B cell (primary cell): ENCODE measurements around the gene SLC24A1. TPM values are rescaled to one million over a fixed set of nuclear protein-coding genes. Genes with fewer than 3 reads are reported as not detected.
A peak's percentile ranks its signal among the peaks of the same experiment; 100 is the strongest.

Source experiments
- ATAC-seq: fragments of 200-7000 bp; cut with Tn5 transposase; one replicate; pipeline ENCODE4 v1.10.0; 2021; ENCODE audit warnings: low read depth, mild to moderate bottlenecking, moderate number of reproducible peaks, moderate library complexity
- CTCF ChIA-PET: fragments of 350-600 bp; sonication (Branson Sonifier 250); formaldehyde crosslinking; loops from one replicate; lab custom pipeline; 2021; ENCODE audit warnings: antibody characterized with exemption, inconsistent platforms; lab: Charles Lee
- POLR2A ChIA-PET: fragments of 350-600 bp; sonication (Branson Sonifier 250); formaldehyde crosslinking; loops from one replicate; lab custom pipeline; 2021; ENCODE audit warnings: antibody characterized with exemption; lab: Charles Lee
- DNase-seq: peaks from one replicate; pipeline ENCODE4 v3.0.0; 2013
- H2AFZ ChIP-seq: 2 replicates; pipeline ENCODE4 v1.6.1; 2012; ENCODE audit warnings: mild to moderate bottlenecking, low read depth, low read length; ENCODE audit not compliant: insufficient read depth, poor library complexity, severe bottlenecking
- H3K27ac ChIP-seq, 2 donors: 1 replicate in 1 of 2; 2 replicates in 1 of 2; pipeline ENCODE4 v1.5.1; 2012 to 2013; ENCODE audit warnings: low read length in 2 of 2, mild to moderate bottlenecking in 2 of 2, moderate library complexity in 1 of 2
- H3K27me3 ChIP-seq, 4 experiments: fragments of 200-600 bp in 1 of 4; sonication (generic) in 1 of 4; replicated peaks in 1 of 4; 1 replicate in 2 of 4; 2 replicates in 2 of 4; pipeline versions ENCODE4 v1.6.1 to v1.7.0; 2013 to 2016; ENCODE audit warnings: low read length in 3 of 4, mild to moderate bottlenecking in 2 of 4, mixed read lengths in 1 of 4, moderate library complexity in 1 of 4; ENCODE audit not compliant: insufficient read depth in 4 of 4, control insufficient read depth in 3 of 4; ENCODE audit errors: control extremely low read depth in 1 of 4
- H3K36me3 ChIP-seq, 2 experiments: replicated peaks in 1 of 2; 1 replicate in 1 of 2; 2 replicates in 1 of 2; pipeline versions ENCODE4 v1.6.1 to v1.7.1; 2013; ENCODE audit warnings: low read length in 1 of 2; ENCODE audit not compliant: insufficient read depth in 2 of 2, control insufficient read depth in 1 of 2; ENCODE audit errors: control extremely low read depth in 1 of 2, extremely low read depth in 1 of 2
- H3K4me1 ChIP-seq, 2 donors: fragments of 200-600 bp in 1 of 2; sonication (generic) in 1 of 2; 1 replicate in 1 of 2; 2 replicates in 1 of 2; pipeline versions ENCODE4 v1.5.1 to v1.6.1; 2013 to 2017; ENCODE audit warnings: low read length in 2 of 2; ENCODE audit not compliant: control insufficient read depth in 2 of 2, insufficient read depth in 2 of 2
- H3K4me2 ChIP-seq: replicated peaks from 2 replicates; pipeline ENCODE3; 2012; ENCODE audit warnings: mild to moderate bottlenecking, low read depth, low read length; ENCODE audit not compliant: poor library complexity, severe bottlenecking
- H3K4me3 ChIP-seq, 5 experiments: fragments of 200-600 bp in 1 of 5; sonication (generic) in 1 of 5; 1 replicate in 3 of 5; 2 replicates in 2 of 5; pipeline versions ENCODE4 v1.5.1 to v1.7.0; 2011 to 2016; ENCODE audit warnings: low read length in 4 of 5, mild to moderate bottlenecking in 4 of 5, low read depth in 2 of 5, control low read depth in 1 of 5, moderate library complexity in 1 of 5; ENCODE audit not compliant: insufficient read depth in 1 of 5; ENCODE audit errors: control extremely low read depth in 1 of 5, extremely low read depth in 1 of 5
- H3K79me2 ChIP-seq: fragments of 200-600 bp; sonication (generic); one replicate; pipeline ENCODE4 v1.6.0; 2016; ENCODE audit warnings: low read length; ENCODE audit not compliant: control insufficient read depth, insufficient read depth
- H3K9ac ChIP-seq: fragments of 200-600 bp; sonication (generic); 2 replicates; pipeline ENCODE4 v1.6.1; 2017; ENCODE audit warnings: mild to moderate bottlenecking, low read length, moderate library complexity
- H3K9me3 ChIP-seq, 3 donors: one replicate each; pipeline versions ENCODE4 v1.6.1 to v1.7.1; 2013; ENCODE audit warnings: low read length in 2 of 3; ENCODE audit not compliant: control insufficient read depth in 2 of 3, insufficient read depth in 1 of 3; ENCODE audit errors: control extremely low read depth in 1 of 3
- H4K20me1 ChIP-seq: 2 replicates; pipeline ENCODE4 v1.6.0; 2012; ENCODE audit warnings: mild to moderate bottlenecking, low read length; ENCODE audit not compliant: insufficient read depth, control insufficient read depth, poor library complexity, severe bottlenecking
- H3K27ac Mint-ChIP-seq: one replicate; pipeline ENCODE4 v1.8.0; 2021; ENCODE audit warnings: mixed read lengths
- H3K27me3 Mint-ChIP-seq: one replicate; pipeline ENCODE4 v1.8.0; 2021; ENCODE audit warnings: mixed read lengths
- H3K4me1 Mint-ChIP-seq: one replicate; pipeline ENCODE4 v1.8.0; 2021; ENCODE audit warnings: mixed read lengths
- H3K4me3 Mint-ChIP-seq: one replicate; pipeline ENCODE4 v1.8.0; 2021; ENCODE audit warnings: mixed read lengths
- H3K9me3 Mint-ChIP-seq: one replicate; pipeline ENCODE4 v1.8.0; 2022; ENCODE audit warnings: mixed read lengths; ENCODE audit not compliant: insufficient read depth
- EZH2 ChIP-seq: IDR thresholded peaks from 2 replicates; pipeline ENCODE4 v1.6.1; 2012; ENCODE audit warnings: borderline replicate concordance, low read depth, mild to moderate bottlenecking, moderate library complexity, low read length; ENCODE audit not compliant: insufficient read depth, poor library complexity, severe bottlenecking
- WGBS: methylation state at CpG from one replicate; pipeline ENCODE4 v1.1.5; 2013; ENCODE audit warnings: missing lambda C conversion rate; ENCODE audit not compliant: insufficient coverage; 5-methylcytosine and 5-hydroxymethylcytosine counted together
- intact Hi-C: fragments of 100-400 bp; cut with micrococcal nuclease; formaldehyde crosslinking; loops from one replicate; pipeline ENCODE4 v1.10.0; 2022
- polyA plus RNA-seq: library from polyadenylated mRNA; depleted of rRNA; stranded (reverse); fragments of >200 nt; gene quantifications from 2 replicates; pipeline ENCODE4 v1.2.3, GENCODE V29; 2012
- total RNA-seq, 2 donors: library from RNA; stranded (reverse); fragments of 120-200 nt in 1 of 2; gene quantifications; 1 replicate in 1 of 2; 2 replicates in 1 of 2; pipeline versions ENCODE4 v1.2.3 to v1.2.4, GENCODE V29; 2013 to 2022
- TF ChIP-seq, protein P1 (sequence below): fragments of 200-600 bp; IDR thresholded peaks from one replicate; pipeline ENCODE4 v1.8.0; 2022; ENCODE audit warnings: antibody characterized with exemption, mild to moderate bottlenecking

The SLC24A1 gene
- total and polyA plus RNA-seq, 2 donors (not counting 1 experiment from before 2014, with no cell fraction given) = 1.7 to 6.7 TPM

DNA sequence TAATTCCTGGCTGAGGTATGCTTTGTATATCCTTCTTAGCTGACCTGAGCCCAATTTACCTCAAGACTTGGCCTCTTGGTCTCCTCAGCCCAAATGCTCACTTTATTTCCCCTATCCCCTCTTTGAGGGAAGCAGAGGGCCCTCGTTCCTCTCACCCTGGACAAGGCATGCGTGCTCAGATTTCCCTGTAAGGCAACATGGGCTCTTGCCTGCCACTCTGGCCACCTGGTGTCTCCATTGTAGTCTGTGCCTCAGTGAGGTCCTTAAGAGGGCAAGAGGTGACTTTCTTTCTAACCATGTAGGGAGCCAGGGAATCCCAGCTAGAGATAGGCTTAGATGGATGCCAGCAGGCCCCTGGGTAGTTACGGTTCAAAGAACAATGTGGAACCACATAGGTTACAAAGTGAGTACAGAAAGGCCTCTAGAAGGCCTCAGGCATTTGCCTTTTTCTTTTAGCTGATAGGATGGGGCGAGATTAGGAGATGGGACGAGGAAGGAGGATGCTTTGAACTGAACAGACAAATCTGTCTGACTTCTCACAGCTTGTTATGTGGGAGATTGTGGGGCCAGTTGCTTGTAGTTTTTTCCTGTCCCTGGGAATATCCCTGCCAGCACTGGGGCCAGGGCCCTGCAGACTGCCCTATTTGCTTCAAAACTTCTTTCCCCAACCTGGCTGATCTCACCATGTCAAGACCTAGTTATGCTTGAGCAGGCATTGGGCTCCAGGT lies 9.7 kb upstream of the SLC24A1 start:
- ChIA-PET CTCF (interaction anchor here (1.4 to 2.6 kb wide), 3 partner anchors 16 to 257 kb away, joined by 3 to 9 read pairs (median 7); partner anchors contain the start of gene RAB11A), POLR2A (no interaction called here)
- peak overlapping the region; percentile 93 for H2AFZ ChIP-seq
- peak overlapping the region; percentile 61 to 90 (median 85) for H3K4me3 ChIP-seq
- H3K9me3 ChIP-seq = no peaks in the 10 kb centered on the region
- H3K9ac ChIP-seq = peak overlapping the region; percentile 89
- Mint-ChIP-seq H3K4me3 (peak overlapping the region; percentile 99), H3K27ac (peak overlapping the region; percentile 98), H3K9me3 (no peaks in the 10 kb centered on the region), H3K27me3 (no peaks in the 10 kb centered on the region), H3K4me1 (peaks cover 38% of the 10 kb centered on the region)
- H3K79me2 ChIP-seq = peaks cover 8% of the 10 kb centered on the region
- H4K20me1 ChIP-seq = no peaks in the 10 kb centered on the region
- WGBS = 88% methylated on average over 3 of the region's 5 CpGs
- no peaks in the 10 kb centered on the region for H3K36me3 ChIP-seq
- peaks cover 17 to 21% of the 10 kb centered on the region in 2 donors for H3K4me1 ChIP-seq
- H3K27me3 ChIP-seq = no peaks in the 10 kb centered on the region
- TF ChIP-seq, protein P1, sequence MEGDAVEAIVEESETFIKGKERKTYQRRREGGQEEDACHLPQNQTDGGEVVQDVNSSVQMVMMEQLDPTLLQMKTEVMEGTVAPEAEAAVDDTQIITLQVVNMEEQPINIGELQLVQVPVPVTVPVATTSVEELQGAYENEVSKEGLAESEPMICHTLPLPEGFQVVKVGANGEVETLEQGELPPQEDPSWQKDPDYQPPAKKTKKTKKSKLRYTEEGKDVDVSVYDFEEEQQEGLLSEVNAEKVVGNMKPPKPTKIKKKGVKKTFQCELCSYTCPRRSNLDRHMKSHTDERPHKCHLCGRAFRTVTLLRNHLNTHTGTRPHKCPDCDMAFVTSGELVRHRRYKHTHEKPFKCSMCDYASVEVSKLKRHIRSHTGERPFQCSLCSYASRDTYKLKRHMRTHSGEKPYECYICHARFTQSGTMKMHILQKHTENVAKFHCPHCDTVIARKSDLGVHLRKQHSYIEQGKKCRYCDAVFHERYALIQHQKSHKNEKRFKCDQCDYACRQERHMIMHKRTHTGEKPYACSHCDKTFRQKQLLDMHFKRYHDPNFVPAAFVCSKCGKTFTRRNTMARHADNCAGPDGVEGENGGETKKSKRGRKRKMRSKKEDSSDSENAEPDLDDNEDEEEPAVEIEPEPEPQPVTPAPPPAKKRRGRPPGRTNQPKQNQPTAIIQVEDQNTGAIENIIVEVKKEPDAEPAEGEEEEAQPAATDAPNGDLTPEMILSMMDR = no peak
- no peak for TF ChIP-seq EZH2
- ATAC-seq = no peak
- DNase-seq = peak; percentile 33
- peak overlapping the region; percentile 78 to 95 for H3K27ac ChIP-seq
- intact Hi-C loops = loop anchor here (1.0 kb wide), 3 partner anchors 95 to 257 kb away; partner anchors contain the start of genes DPP8 and RAB11A
- H3K4me2 ChIP-seq = peak overlapping the region; percentile 76

DNA sequence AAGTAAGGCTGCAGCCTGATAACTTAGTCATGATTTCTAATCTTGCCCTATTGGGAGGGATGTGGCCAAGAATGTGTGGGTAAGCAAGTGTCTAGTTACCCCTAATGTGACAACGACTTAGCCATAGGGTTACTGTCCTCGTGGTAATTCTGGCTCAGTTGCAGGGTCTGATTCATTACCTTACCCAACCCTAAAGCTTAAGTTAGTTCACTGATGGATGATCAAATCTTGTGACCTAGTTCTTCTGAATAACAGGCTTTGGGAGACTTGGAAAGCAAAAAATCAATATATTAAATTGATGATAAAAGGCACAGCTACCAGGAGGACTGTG lies 9.2 kb upstream of the SLC24A1 start:
- Histone ChIP-seq H2AFZ (peak overlapping the region; percentile 93), H3K79me2 (peaks cover 8% of the 10 kb centered on the region), H3K36me3 (no peaks in the 10 kb centered on the region), H3K9me3 (no peaks in the 10 kb centered on the region), H3K4me1 (peaks cover 17 to 21% of the 10 kb centered on the region in 2 donors), H3K4me3 (no peak overlapping the region), H3K27ac (peak overlapping the region in 1 of 2 donors; percentile 95), H3K9ac (no peak overlapping the region), H4K20me1 (no peaks in the 10 kb centered on the region), H3K4me2 (peak overlapping the region; percentile 76), H3K27me3 (no peaks in the 10 kb centered on the region)
- TF ChIP-seq EZH2 = no peak
- TF ChIP-seq, protein P1 = no peak
- H3K27ac Mint-ChIP-seq = peak overlapping the region; percentile 98
- H3K4me1 Mint-ChIP-seq = peaks cover 35% of the 10 kb centered on the region
- ATAC-seq (no peak), DNase-seq (no peak)
- intact Hi-C loops = no loop called here
- ChIA-PET CTCF (interaction anchor here (1.4 to 2.6 kb wide), 2 partner anchors 26 to 256 kb away, joined by 3 to 9 read pairs; partner anchors contain the start of gene RAB11A), POLR2A (no interaction called here)
- peak overlapping the region; percentile 99 for H3K4me3 Mint-ChIP-seq
- WGBS = no CpG with 5 or more reads among the region's 2 CpGs
- H3K27me3 Mint-ChIP-seq = no peaks in the 10 kb centered on the region
- no peaks in the 10 kb centered on the region for H3K9me3 Mint-ChIP-seq
